Measurements from ENCODE around the gene UBL4B.

The UBL4B gene

GRCh38 chr1:110089561-110090275 is 22.5 kb upstream of the UBL4B start:
- H4K8ac ChIP-seq (ENCODE audit: low read depth, low read length), result no peak overlapping the region
- no peak overlapping the region for H4K91ac ChIP-seq (ENCODE audit: low read depth, low read length, poor library complexity)
- no peaks in the 10 kb centered on the region for H3K36me3 ChIP-seq (replicated peaks in 1 of 2; ENCODE audit: control insufficient read depth in 2 of 2, insufficient read depth in 2 of 2, low read length in 2 of 2)
- H3K4me1 ChIP-seq (ENCODE audit: control insufficient read depth in 2 of 2, insufficient read depth in 1 of 2, low read depth in 1 of 2, low read length in 2 of 2), result peaks cover 8 to 12% of the 10 kb centered on the region in 2 donors
- no peaks in the 10 kb centered on the region for H3K79me1 ChIP-seq (ENCODE audit: low read depth, low read length)
- no peak overlapping the region for H3K18ac ChIP-seq (ENCODE audit: low read length)
- H3K27me3 ChIP-seq (ENCODE audit: control insufficient read depth in 3 of 3, insufficient read depth in 3 of 3, low read depth in 1 of 3, low read length in 3 of 3), result peaks cover 8 to 87% (median 32%) of the 10 kb centered on the region in 3 experiments
- H3K14ac ChIP-seq (ENCODE audit: low read length), result no peak overlapping the region
- WGBS, 2 donors (ENCODE audit: extremely low coverage in 2 of 2, insufficient read length in 2 of 2, insufficient replicate concordance in 1 of 2), result no CpG with 5 or more reads among the region's 7 CpGs
- H2AK5ac ChIP-seq (ENCODE audit: low read depth, low read length), result no peak overlapping the region
- H2AFZ ChIP-seq (ENCODE audit: low read length), result peak overlapping the region; percentile 30
- no peak for DNase-seq (ENCODE audit: low spot score)
- no peaks in the 10 kb centered on the region for H3K9me3 ChIP-seq (replicated peaks in 1 of 2; ENCODE audit: control insufficient read depth in 2 of 2, insufficient read depth in 1 of 2, low read depth in 1 of 2, low read length in 2 of 2)
- H3K4me2 ChIP-seq (ENCODE audit: insufficient read depth, low read length, poor library complexity, severe bottlenecking), result no peak overlapping the region
- H2BK12ac ChIP-seq (ENCODE audit: low read length), result no peak overlapping the region
- no peak overlapping the region for H3K27ac ChIP-seq (replicated peaks; ENCODE audit: low read length)
- no peak overlapping the region for H3K9ac ChIP-seq (ENCODE audit: low read depth, low read length, poor library complexity)
- no peak overlapping the region for H3K23ac ChIP-seq (ENCODE audit: low read depth, low read length, poor library complexity)
- no peak overlapping the region for H2BK5ac ChIP-seq (ENCODE audit: low read length)
- H3K4me3 ChIP-seq (ENCODE audit: low read length in 2 of 2), result no peak overlapping the region
- H2BK15ac ChIP-seq (ENCODE audit: low read length), result no peak overlapping the region
- no peak overlapping the region for H3K4ac ChIP-seq (ENCODE audit: low read length)
- H2BK120ac ChIP-seq (ENCODE audit: low read depth, low read length), result no peak overlapping the region

GRCh38 chr1:110091381-110091780 is 20.9 kb upstream of the UBL4B start:
- WGBS, 2 donors (ENCODE audit: extremely low coverage in 2 of 2, insufficient read length in 2 of 2, insufficient replicate concordance in 1 of 2), result no CpG with 5 or more reads among the region's 2 CpGs
- peaks cover 10 to 12% of the 10 kb centered on the region in 2 donors for H3K4me1 ChIP-seq (ENCODE audit: control insufficient read depth in 2 of 2, insufficient read depth in 1 of 2, low read depth in 1 of 2, low read length in 2 of 2)
- no peak overlapping the region for H3K18ac ChIP-seq (ENCODE audit: low read length)

GRCh38 chr1:110091791-110092190 is 20.5 kb upstream of the UBL4B start:
- Histone ChIP-seq H2BK12ac (ENCODE audit: low read length) (no peak overlapping the region), H3K79me1 (ENCODE audit: low read depth, low read length) (no peaks in the 10 kb centered on the region), H3K36me3 (replicated peaks in 1 of 2; ENCODE audit: control insufficient read depth in 2 of 2, insufficient read depth in 2 of 2, low read length in 2 of 2) (no peaks in the 10 kb centered on the region), H2AFZ (ENCODE audit: low read length) (no peak overlapping the region), H3K18ac (ENCODE audit: low read length) (no peak overlapping the region), H3K14ac (ENCODE audit: low read length) (no peak overlapping the region), H4K91ac (ENCODE audit: low read depth, low read length, poor library complexity) (no peak overlapping the region), H2BK120ac (ENCODE audit: low read depth, low read length) (no peak overlapping the region), H3K4me3 (ENCODE audit: low read length in 2 of 2) (no peak overlapping the region), H3K4ac (ENCODE audit: low read length) (no peak overlapping the region), H3K4me2 (ENCODE audit: insufficient read depth, low read length, poor library complexity, severe bottlenecking) (no peak overlapping the region), H3K9me3 (replicated peaks in 1 of 2; ENCODE audit: control insufficient read depth in 2 of 2, insufficient read depth in 1 of 2, low read depth in 1 of 2, low read length in 2 of 2) (no peaks in the 10 kb centered on the region), H3K23ac (ENCODE audit: low read depth, low read length, poor library complexity) (no peak overlapping the region), H3K9ac (ENCODE audit: low read depth, low read length, poor library complexity) (no peak overlapping the region), H2BK5ac (ENCODE audit: low read length) (no peak overlapping the region), H2AK5ac (ENCODE audit: low read depth, low read length) (no peak overlapping the region), H2BK15ac (ENCODE audit: low read length) (no peak overlapping the region), H3K27me3 (ENCODE audit: control insufficient read depth in 3 of 3, insufficient read depth in 3 of 3, low read depth in 1 of 3, low read length in 3 of 3) (peaks cover 0 to 80% (median 11%) of the 10 kb centered on the region in 3 experiments), H3K27ac (replicated peaks; ENCODE audit: low read length) (no peak overlapping the region), H3K4me1 (ENCODE audit: control insufficient read depth in 2 of 2, insufficient read depth in 1 of 2, low read depth in 1 of 2, low read length in 2 of 2) (peaks cover 10 to 12% of the 10 kb centered on the region in 2 donors), H4K8ac (ENCODE audit: low read depth, low read length) (no peak overlapping the region)
- DNase-seq (ENCODE audit: low spot score), result no peak
- no CpG with 5 or more reads among the region's 3 CpGs for WGBS, 2 donors (ENCODE audit: extremely low coverage in 2 of 2, insufficient read length in 2 of 2, insufficient replicate concordance in 1 of 2)

More at GRCh38 chr1:110091381-110091780, 20.9 kb upstream of the UBL4B start:
- Histone ChIP-seq H4K8ac (ENCODE audit: low read depth, low read length) (no peak overlapping the region), H3K27ac (replicated peaks; ENCODE audit: low read length) (no peak overlapping the region), H3K4me3 (ENCODE audit: low read length in 2 of 2) (no peak overlapping the region), H3K23ac (ENCODE audit: low read depth, low read length, poor library complexity) (no peak overlapping the region), H3K36me3 (replicated peaks in 1 of 2; ENCODE audit: control insufficient read depth in 2 of 2, insufficient read depth in 2 of 2, low read length in 2 of 2) (no peaks in the 10 kb centered on the region), H3K4ac (ENCODE audit: low read length) (no peak overlapping the region), H2BK120ac (ENCODE audit: low read depth, low read length) (no peak overlapping the region), H2BK15ac (ENCODE audit: low read length) (no peak overlapping the region), H4K91ac (ENCODE audit: low read depth, low read length, poor library complexity) (no peak overlapping the region), H2AK5ac (ENCODE audit: low read depth, low read length) (no peak overlapping the region), H3K79me1 (ENCODE audit: low read depth, low read length) (no peaks in the 10 kb centered on the region), H3K9ac (ENCODE audit: low read depth, low read length, poor library complexity) (no peak overlapping the region), H3K9me3 (replicated peaks in 1 of 2; ENCODE audit: control insufficient read depth in 2 of 2, insufficient read depth in 1 of 2, low read depth in 1 of 2, low read length in 2 of 2) (no peaks in the 10 kb centered on the region), H3K14ac (ENCODE audit: low read length) (no peak overlapping the region), H3K27me3 (ENCODE audit: control insufficient read depth in 3 of 3, insufficient read depth in 3 of 3, low read depth in 1 of 3, low read length in 3 of 3) (peaks cover 0 to 80% (median 15%) of the 10 kb centered on the region in 3 experiments), H2BK12ac (ENCODE audit: low read length) (no peak overlapping the region), H2AFZ (ENCODE audit: low read length) (no peak overlapping the region), H3K4me2 (ENCODE audit: insufficient read depth, low read length, poor library complexity, severe bottlenecking) (no peak overlapping the region), H2BK5ac (ENCODE audit: low read length) (no peak overlapping the region)
- DNase-seq (ENCODE audit: low spot score), result no peak

- no peak overlapping the region for H4K91ac ChIP-seq (ENCODE audit: low read depth, low read length, poor library complexity)
- H2BK120ac ChIP-seq (ENCODE audit: low read depth, low read length), result no peak overlapping the region
Observed at GRCh38 chr1:110092991-110093390, 19.3 kb upstream of the UBL4B start.

More at GRCh38 chr1:110092991-110093390, 19.3 kb upstream of the UBL4B start:
- DNase-seq (ENCODE audit: low spot score), result no peak
- Histone ChIP-seq H3K4ac (ENCODE audit: low read length) (no peak overlapping the region), H2BK5ac (ENCODE audit: low read length) (no peak overlapping the region), H4K8ac (ENCODE audit: low read depth, low read length) (no peak overlapping the region), H3K9ac (ENCODE audit: low read depth, low read length, poor library complexity) (no peak overlapping the region), H2AFZ (ENCODE audit: low read length) (no peak overlapping the region), H3K4me2 (ENCODE audit: insufficient read depth, low read length, poor library complexity, severe bottlenecking) (no peak overlapping the region), H3K9me3 (replicated peaks in 1 of 2; ENCODE audit: control insufficient read depth in 2 of 2, insufficient read depth in 1 of 2, low read depth in 1 of 2, low read length in 2 of 2) (no peaks in the 10 kb centered on the region), H2BK15ac (ENCODE audit: low read length) (no peak overlapping the region), H3K27me3 (ENCODE audit: control insufficient read depth in 3 of 3, insufficient read depth in 3 of 3, low read depth in 1 of 3, low read length in 3 of 3) (peaks cover 0 to 75% (median 0%) of the 10 kb centered on the region in 3 experiments), H2BK12ac (ENCODE audit: low read length) (no peak overlapping the region), H3K4me1 (ENCODE audit: control insufficient read depth in 2 of 2, insufficient read depth in 1 of 2, low read depth in 1 of 2, low read length in 2 of 2) (peaks cover 10 to 12% of the 10 kb centered on the region in 2 donors), H3K79me1 (ENCODE audit: low read depth, low read length) (no peaks in the 10 kb centered on the region), H3K36me3 (replicated peaks in 1 of 2; ENCODE audit: control insufficient read depth in 2 of 2, insufficient read depth in 2 of 2, low read length in 2 of 2) (no peaks in the 10 kb centered on the region), H3K4me3 (ENCODE audit: low read length in 2 of 2) (no peak overlapping the region), H3K14ac (ENCODE audit: low read length) (no peak overlapping the region), H2AK5ac (ENCODE audit: low read depth, low read length) (no peak overlapping the region), H3K27ac (replicated peaks; ENCODE audit: low read length) (no peak overlapping the region), H3K18ac (ENCODE audit: low read length) (no peak overlapping the region), H3K23ac (ENCODE audit: low read depth, low read length, poor library complexity) (no peak overlapping the region)
- no CpG with 5 or more reads among the region's 2 CpGs for WGBS, 2 donors (ENCODE audit: extremely low coverage in 2 of 2, insufficient read length in 2 of 2, insufficient replicate concordance in 1 of 2)

All from neuronal stem cell (in vitro differentiated cells).